D341Med (cell line): ENCODE measurements around the gene LPCAT3.

ENCODE experiments used
- DNase-seq: peaks from one replicate; pipeline ENCODE4 v3.0.0; 2012; ENCODE audit warnings: low spot score

The LPCAT3 gene

GRCh38 chr12:6937481-6938352 is 80.6 kb downstream of the LPCAT3 start:
- peak; percentile 93 for DNase-seq

GRCh38 chr12:6936636-6937480 is 81.4 kb downstream of the LPCAT3 start:
- no peak for DNase-seq

- no peak for DNase-seq
Measured at GRCh38 chr12:6936194-6936635, 82.1 kb downstream of the LPCAT3 start.

- no peak for DNase-seq
Measured at GRCh38 chr12:6935371-6936193, 82.7 kb downstream of the LPCAT3 start.

- no peak for DNase-seq
Measured at GRCh38 chr12:6934110-6934509, 84.2 kb downstream of the LPCAT3 start.

GRCh38 chr12:6932766-6933165 is 85.5 kb downstream of the LPCAT3 start:
- no peak for DNase-seq

GRCh38 chr12:6929466-6930452 is 88.5 kb downstream of the LPCAT3 start:
- DNase-seq = no peak

- no peak for DNase-seq
Measured at GRCh38 chr12:6928703-6929407, 89.4 kb downstream of the LPCAT3 start.

GRCh38 chr12:6928022-6928702 is 90.1 kb downstream of the LPCAT3 start:
- DNase-seq = peak; percentile 67

GRCh38 chr12:6927379-6928021 is 90.8 kb downstream of the LPCAT3 start, which contains the start of gene ATN1:
TSS of gene ATN1 (plus strand) at chr12:6927959. CDS start at chr12:6934002, 6,043 bp downstream.
- peak; percentile 85 for DNase-seq
